Ishikawa (cell line): ENCODE data around the gene GNG12.

ENCODE experiments used
- CEBPB ChIP-seq: IDR thresholded peaks from 2 replicates; pipeline ENCODE4 v1.6.1; 2012
- CREB1 ChIP-seq: IDR thresholded peaks from 2 replicates; pipeline ENCODE4 v1.6.1; 2012; ENCODE audit warnings: low read depth
- EGR1 ChIP-seq: IDR thresholded peaks from 2 replicates; pipeline ENCODE4 v1.6.1; 2012
- EP300 ChIP-seq: IDR thresholded peaks from 2 replicates; pipeline ENCODE4 v1.6.1; 2012; ENCODE audit warnings: borderline replicate concordance
- FOXM1 ChIP-seq: IDR thresholded peaks from 2 replicates; pipeline ENCODE4 v1.6.1; 2012; ENCODE audit warnings: low read depth, borderline replicate concordance
- MAX ChIP-seq: IDR thresholded peaks from 2 replicates; pipeline ENCODE4 v1.6.1; 2012
- NFIC ChIP-seq: IDR thresholded peaks from 2 replicates; pipeline ENCODE4 v1.6.1; 2012
- RAD21 ChIP-seq: IDR thresholded peaks from 2 replicates; pipeline ENCODE4 v1.6.1; 2012; ENCODE audit warnings: low read depth
- REST ChIP-seq: IDR thresholded peaks from 2 replicates; pipeline ENCODE4 v1.6.1; 2012; ENCODE audit warnings: low read depth, mild to moderate bottlenecking
- TAF1 ChIP-seq: IDR thresholded peaks from 2 replicates; pipeline ENCODE4 v1.6.1; 2012; ENCODE audit warnings: low read depth, mild to moderate bottlenecking
- TCF12 ChIP-seq: IDR thresholded peaks from 2 replicates; pipeline ENCODE4 v1.6.1; 2012; ENCODE audit warnings: low read depth
- TEAD4 ChIP-seq: IDR thresholded peaks from 2 replicates; pipeline ENCODE4 v1.6.1; 2012
- USF1 ChIP-seq: IDR thresholded peaks from 2 replicates; pipeline ENCODE4 v1.6.1; 2012
- YY1 ChIP-seq: IDR thresholded peaks from 2 replicates; pipeline ENCODE4 v1.6.1; 2012; ENCODE audit warnings: low read depth
- ZBTB7A ChIP-seq: IDR thresholded peaks from 2 replicates; pipeline ENCODE4 v1.6.1; 2012; ENCODE audit warnings: low read depth

Gene GNG12

GRCh38 chr1:67780637-67781036, 52.6 kb downstream of the GNG12 start:
- TF ChIP-seq RAD21, result no peak
- no peak for TF ChIP-seq CEBPB
- no peak for TF ChIP-seq REST

GRCh38 chr1:67777440-67777839, 55.8 kb downstream of the GNG12 start:
- TF ChIP-seq ZBTB7A, result no peak
- TF ChIP-seq CREB1, result no peak
- no peak for TF ChIP-seq USF1

GRCh38 chr1:67777016-67777415, 56.3 kb downstream of the GNG12 start:
- TF ChIP-seq RAD21, result no peak
- TF ChIP-seq TCF12, result no peak
- TF ChIP-seq USF1, result no peak
- TF ChIP-seq TAF1, result no peak
- TF ChIP-seq MAX, result no peak
- no peak for TF ChIP-seq ZBTB7A

GRCh38 chr1:67773462-67773861, 59.8 kb downstream of the GNG12 start:
- no peak for TF ChIP-seq ZBTB7A
- TF ChIP-seq EGR1, result no peak
- TF ChIP-seq CREB1, result no peak
- TF ChIP-seq YY1, result no peak
- no peak for TF ChIP-seq TAF1
- no peak for TF ChIP-seq EP300
- TF ChIP-seq FOXM1, result no peak

GRCh38 chr1:67771749-67772148, 61.5 kb downstream of the GNG12 start:
- no peak for TF ChIP-seq EGR1
- TF ChIP-seq USF1, result no peak
- TF ChIP-seq RAD21, result no peak
- TF ChIP-seq CEBPB, result no peak
- no peak for TF ChIP-seq FOXM1
- no peak for TF ChIP-seq ZBTB7A

GRCh38 chr1:67771152-67771551, 62.1 kb downstream of the GNG12 start:
- TF ChIP-seq ZBTB7A (no peak), MAX (no peak), CEBPB (no peak)

GRCh38 chr1:67769633-67770256, 63.5 kb downstream of the GNG12 start:
- no peak for TF ChIP-seq CEBPB

GRCh38 chr1:67768480-67768879, 64.8 kb downstream of the GNG12 start:
- TF ChIP-seq FOXM1, result no peak
- TF ChIP-seq EP300, result no peak
- no peak for TF ChIP-seq YY1
- no peak for TF ChIP-seq TAF1
- no peak for TF ChIP-seq ZBTB7A
- no peak for TF ChIP-seq REST
- TF ChIP-seq TCF12, result no peak
- no peak for TF ChIP-seq USF1
- no peak for TF ChIP-seq RAD21
- TF ChIP-seq CEBPB, result no peak
- no peak for TF ChIP-seq CREB1
- no peak for TF ChIP-seq TEAD4
- no peak for TF ChIP-seq MAX
- no peak for TF ChIP-seq EGR1
- TF ChIP-seq NFIC, result no peak
